Astrocyte of the spinal cord (primary cell): Measurements from ENCODE around the gene MGLL.
A peak's percentile ranks its signal among the peaks of the same experiment; 100 is the strongest.

Source experiments
- DNase-seq: peaks from one replicate; pipeline ENCODE4 v3.0.0; 2011; ENCODE audit warnings: low read depth, low spot score
- H3K4me3 ChIP-seq: 2 replicates; pipeline ENCODE4 v1.5.1; 2011; ENCODE audit warnings: low read depth, mild to moderate bottlenecking, low read length, moderate library complexity
- in situ Hi-C: cut with HindIII; loops from 2 replicates; pipeline ENCODE4 v1.10.0; 2017; ENCODE audit warnings: low sequenced_read_pairs
- TF ChIP-seq, protein P1 (sequence below): IDR thresholded peaks from 2 replicates; pipeline ENCODE4 v1.5.1; 2012; ENCODE audit warnings: low read depth, mild to moderate bottlenecking, low read length, inconsistent platforms

Gene MGLL

DNA sequence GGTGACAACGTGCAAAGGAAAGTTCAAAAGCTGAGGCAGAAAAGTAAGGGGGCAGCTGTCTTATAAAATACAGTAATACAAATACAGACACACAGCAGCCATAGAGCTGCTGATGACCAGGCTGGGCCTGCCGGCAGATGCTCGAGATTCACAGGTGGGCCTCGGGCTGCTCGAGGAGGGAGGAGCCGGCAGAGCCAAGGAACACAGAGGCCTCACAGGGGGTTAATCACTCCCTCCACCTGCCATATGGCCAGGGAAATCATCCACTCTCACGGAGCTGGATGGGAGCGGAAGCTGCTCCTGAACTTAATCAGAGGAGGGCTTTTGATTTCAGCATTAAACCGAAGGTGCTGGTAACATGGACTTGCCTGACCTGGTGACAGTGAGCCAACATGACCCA, 29.6 kb upstream of the MGLL start:
- TF ChIP-seq, protein P1, sequence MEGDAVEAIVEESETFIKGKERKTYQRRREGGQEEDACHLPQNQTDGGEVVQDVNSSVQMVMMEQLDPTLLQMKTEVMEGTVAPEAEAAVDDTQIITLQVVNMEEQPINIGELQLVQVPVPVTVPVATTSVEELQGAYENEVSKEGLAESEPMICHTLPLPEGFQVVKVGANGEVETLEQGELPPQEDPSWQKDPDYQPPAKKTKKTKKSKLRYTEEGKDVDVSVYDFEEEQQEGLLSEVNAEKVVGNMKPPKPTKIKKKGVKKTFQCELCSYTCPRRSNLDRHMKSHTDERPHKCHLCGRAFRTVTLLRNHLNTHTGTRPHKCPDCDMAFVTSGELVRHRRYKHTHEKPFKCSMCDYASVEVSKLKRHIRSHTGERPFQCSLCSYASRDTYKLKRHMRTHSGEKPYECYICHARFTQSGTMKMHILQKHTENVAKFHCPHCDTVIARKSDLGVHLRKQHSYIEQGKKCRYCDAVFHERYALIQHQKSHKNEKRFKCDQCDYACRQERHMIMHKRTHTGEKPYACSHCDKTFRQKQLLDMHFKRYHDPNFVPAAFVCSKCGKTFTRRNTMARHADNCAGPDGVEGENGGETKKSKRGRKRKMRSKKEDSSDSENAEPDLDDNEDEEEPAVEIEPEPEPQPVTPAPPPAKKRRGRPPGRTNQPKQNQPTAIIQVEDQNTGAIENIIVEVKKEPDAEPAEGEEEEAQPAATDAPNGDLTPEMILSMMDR = no peak
- no peak for DNase-seq
- in situ Hi-C loops = no loop called here
- no peak overlapping the region for H3K4me3 ChIP-seq

DNA sequence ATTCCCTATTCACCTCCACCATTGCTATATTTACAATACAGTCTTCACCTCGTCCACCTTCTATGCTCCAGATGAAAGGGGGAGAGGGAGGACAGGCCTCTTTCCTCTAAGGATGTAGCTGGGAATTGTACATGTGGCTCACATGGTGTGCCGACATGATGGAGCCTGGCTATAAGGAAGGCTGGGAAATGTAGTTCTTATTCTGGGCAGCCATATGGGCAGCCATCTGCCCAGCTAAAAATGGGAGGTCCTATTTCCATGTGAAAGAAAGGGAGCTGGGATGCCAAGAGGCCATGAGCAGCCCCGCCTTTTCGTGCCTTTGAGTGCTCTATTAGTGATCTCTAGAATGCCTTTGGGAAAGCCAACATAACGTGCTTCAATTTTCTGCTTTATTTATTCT, 27.1 kb upstream of the MGLL start:
- no peak for DNase-seq
- H3K4me3 ChIP-seq = no peak overlapping the region
- in situ Hi-C loops = no loop called here
- TF ChIP-seq, protein P1 = no peak

DNA sequence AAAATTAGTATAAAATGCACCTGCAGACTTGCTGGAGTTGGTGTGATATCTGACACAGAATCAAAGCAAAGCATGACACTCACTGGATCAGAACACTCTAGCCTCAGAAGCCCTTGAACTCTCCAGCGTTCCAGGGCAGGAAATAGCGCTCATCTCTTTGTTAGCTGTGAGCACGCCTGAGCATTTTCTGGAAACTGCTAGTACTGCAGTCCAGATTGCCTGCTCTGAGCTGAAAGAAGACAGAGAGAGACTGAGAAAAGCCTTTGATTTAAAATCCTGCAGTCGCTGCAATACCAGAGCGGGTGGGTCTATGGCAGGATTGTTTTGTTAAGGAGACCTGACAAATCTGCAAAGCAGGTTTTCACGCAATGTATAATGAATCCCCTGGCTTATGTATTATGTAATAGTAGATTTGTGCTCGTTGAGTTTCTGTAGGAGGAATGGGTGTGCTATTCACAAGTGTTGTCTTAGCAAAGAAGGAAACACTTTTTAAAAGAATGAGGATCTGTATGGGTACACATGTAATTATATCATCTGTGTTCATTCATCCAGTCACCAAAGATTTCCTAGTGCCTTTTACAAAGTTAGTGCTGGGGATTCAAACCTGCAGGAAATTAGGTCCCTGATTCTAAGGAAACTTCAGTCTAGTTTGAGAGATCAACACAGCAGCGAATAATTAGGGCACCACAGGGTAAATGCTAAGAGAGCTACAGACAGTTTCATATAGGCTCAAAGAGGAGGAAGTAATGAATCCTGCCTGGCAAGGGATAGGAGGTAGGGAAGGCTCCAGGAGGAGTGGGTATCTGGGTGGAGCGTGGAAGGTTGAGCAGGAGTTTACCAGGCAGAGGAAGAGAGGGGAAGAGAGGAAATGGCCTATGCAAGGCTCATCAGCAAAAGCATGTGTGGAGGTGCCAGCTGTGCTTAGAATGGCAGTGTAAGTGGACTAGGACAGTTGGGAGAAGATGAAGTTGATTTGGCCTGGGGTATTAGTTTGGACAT, 26.1 kb upstream of the MGLL start:
- TF ChIP-seq, protein P1 = no peak
- in situ Hi-C loops = no loop called here
- peak; percentile 15 for DNase-seq
- H3K4me3 ChIP-seq = no peak overlapping the region

DNA sequence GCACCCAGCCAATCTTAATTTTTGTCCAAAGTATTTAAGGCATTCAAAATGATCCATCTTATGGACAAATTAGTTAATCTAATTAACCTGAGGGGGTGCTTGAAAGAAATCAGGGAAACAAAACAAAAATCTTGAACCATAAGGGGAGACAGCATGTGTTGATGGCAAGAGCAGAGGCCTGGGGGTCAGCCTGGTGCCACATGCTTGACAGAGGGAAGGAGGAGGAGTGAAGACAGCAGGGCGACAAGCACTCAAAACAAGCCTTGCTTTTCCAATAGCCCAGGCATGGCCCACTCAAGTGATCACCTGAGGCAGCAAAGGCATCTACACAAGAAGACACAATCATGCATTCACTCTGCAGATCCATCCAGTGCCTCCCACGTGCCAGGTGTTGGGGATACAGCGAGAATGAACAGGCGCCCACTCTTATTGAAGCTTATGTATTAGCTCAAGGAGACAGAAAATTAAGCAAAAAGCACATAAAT, 25.0 kb upstream of the MGLL start:
- no peak overlapping the region for H3K4me3 ChIP-seq
- in situ Hi-C loops = no loop called here
- no peak for DNase-seq
- TF ChIP-seq, protein P1 = no peak

DNA sequence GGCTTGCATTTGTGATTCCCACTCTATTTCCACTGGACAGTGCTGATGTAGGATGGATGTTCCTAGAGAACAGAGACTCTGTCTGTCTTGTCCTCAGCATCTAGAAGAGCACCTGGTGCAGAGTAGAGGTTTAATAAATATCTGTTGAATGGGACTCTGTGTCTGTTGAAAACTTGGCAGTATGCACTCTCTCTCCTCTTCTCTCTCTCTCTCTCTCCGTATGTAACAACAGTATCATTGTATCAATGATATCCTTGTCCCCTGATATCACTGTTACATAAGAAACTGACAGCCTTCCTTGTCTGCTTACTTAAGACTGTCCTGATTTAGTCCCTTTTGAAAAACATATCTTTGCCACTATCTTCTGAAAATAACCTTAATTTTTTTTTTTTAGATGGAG, 24.3 kb upstream of the MGLL start:
- H3K4me3 ChIP-seq = no peak overlapping the region
- TF ChIP-seq, protein P1 = no peak
- no peak for DNase-seq
- in situ Hi-C loops = no loop called here

DNA sequence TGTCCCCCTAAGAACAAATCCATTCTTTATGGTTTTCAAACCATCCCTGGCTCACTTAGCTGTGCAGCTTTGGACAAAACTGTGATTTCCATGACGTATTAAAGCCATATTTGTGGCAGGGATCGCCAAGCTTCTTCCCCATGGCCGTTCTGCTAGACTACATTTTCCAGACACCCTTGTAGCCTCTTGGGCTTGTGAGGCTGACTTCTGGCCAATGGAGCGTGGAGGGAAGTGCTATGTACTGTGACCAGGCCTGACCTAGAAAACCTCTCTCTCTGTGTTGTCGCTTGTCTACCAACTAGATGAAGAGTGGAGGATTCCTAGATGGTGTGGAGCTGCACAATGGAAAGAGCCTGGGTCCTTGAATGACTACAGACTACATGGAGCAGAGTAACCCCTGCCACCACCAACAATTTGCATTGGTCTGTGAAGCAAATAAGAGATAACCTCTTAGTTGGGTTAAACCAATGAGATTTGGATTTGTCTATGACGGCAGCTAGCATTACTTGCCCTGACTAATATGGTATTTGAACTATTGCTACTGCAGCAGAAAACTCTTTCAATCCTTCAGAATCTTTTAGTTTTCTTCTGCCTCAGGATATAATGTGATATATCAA, 22.1 kb upstream of the MGLL start:
- DNase-seq = no peak
- TF ChIP-seq, protein P1 = no peak
- H3K4me3 ChIP-seq = no peak overlapping the region
- in situ Hi-C loops = no loop called here
